Tibial artery (tissue), 4 donors: ENCODE measurements around the gene SPTAN1.
A peak's percentile ranks its signal among the peaks of the same experiment; 100 is the strongest.

Experiments used
- DNase-seq, 2 donors: peaks; one replicate each; pipeline ENCODE4 v3.0.0-alpha.2; 2019
- H3K27ac ChIP-seq, 2 donors: fragments of 200-600 bp; sonication (generic) in 1 of 2; 1 replicate in 1 of 2; 2 replicates in 1 of 2; pipeline ENCODE4 v1.5.1; 2018 to 2019; ENCODE audit warnings: mild to moderate bottlenecking in 1 of 2
- H3K27me3 ChIP-seq, 2 donors: fragments of 200-600 bp; sonication (generic) in 1 of 2; one replicate each; pipeline versions ENCODE4 v1.5.1 to v1.6.0; 2016 to 2019
- H3K36me3 ChIP-seq, 3 donors: fragments of 200-600 bp; sonication (generic) in 2 of 3; one replicate each; pipeline ENCODE4 v1.5.1; 2016 to 2019; ENCODE audit warnings: mild to moderate bottlenecking in 2 of 3
- H3K4me1 ChIP-seq, 4 donors: fragments of 200-600 bp; sonication (generic) in 2 of 4; 1 replicate in 3 of 4; 2 replicates in 1 of 4; pipeline ENCODE4 v1.5.1; 2016 to 2019
- H3K4me3 ChIP-seq, 2 donors: fragments of 200-600 bp; sonication (generic) in 1 of 2; 1 replicate in 1 of 2; 2 replicates in 1 of 2; pipeline ENCODE4 v1.5.1; 2018 to 2019; ENCODE audit warnings: mild to moderate bottlenecking in 2 of 2
- H3K9me3 ChIP-seq, 3 donors: fragments of 200-600 bp; sonication (generic) in 1 of 3; one replicate each; pipeline ENCODE4 v1.5.1; 2016 to 2019
- CTCF ChIP-seq, 2 experiments: fragments of 200-600 bp in 1 of 2; fragments of 450-650 bp in 1 of 2; IDR thresholded peaks; one replicate each; pipeline ENCODE4 v1.5.1; 2017 to 2019; ENCODE audit warnings: antibody characterized with exemption in 2 of 2, mild to moderate bottlenecking in 1 of 2, moderate library complexity in 1 of 2
- intact Hi-C: fragments of 100-400 bp; cut with DNase I; formaldehyde crosslinking; loops from one replicate; pipeline ENCODE4 v1.15.0; 2023; ENCODE audit warnings: low total_unique reads

The SPTAN1 gene

GRCh38 chr9:128636024-128636390 is 83.6 kb downstream of the SPTAN1 start:
- TF ChIP-seq CTCF (IDR thresholded peaks at IDR 0.05), result no peak
- Histone ChIP-seq H3K27me3 (no peaks in the 10 kb centered on the region), H3K36me3 (peaks cover 33 to 55% (median 45%) of the 10 kb centered on the region in 3 donors), H3K4me1 (peaks cover 0 to 43% (median 26%) of the 10 kb centered on the region in 4 donors), H3K9me3 (no peaks in the 10 kb centered on the region), H3K27ac (peak overlapping the region; percentile 72 to 94), H3K4me3 (no peak overlapping the region)
- DNase-seq, result peak in 1 of 2 donors; percentile 78
- intact Hi-C loops, result no loop called here

- Histone ChIP-seq H3K36me3 (peaks cover 25 to 47% (median 36%) of the 10 kb centered on the region in 3 donors), H3K4me1 (peaks cover 0 to 43% (median 26%) of the 10 kb centered on the region in 4 donors), H3K4me3 (no peak overlapping the region), H3K27ac (peak overlapping the region; percentile 72 to 94), H3K27me3 (no peaks in the 10 kb centered on the region), H3K9me3 (no peaks in the 10 kb centered on the region)
- intact Hi-C loops, result no loop called here
- no peak for TF ChIP-seq CTCF (IDR thresholded peaks at IDR 0.05)
- DNase-seq, result no peak
Measured at GRCh38 chr9:128636556-128637530, 84.5 kb downstream of the SPTAN1 start.

GRCh38 chr9:128637656-128638055 is 85.3 kb downstream of the SPTAN1 start:
- TF ChIP-seq CTCF (IDR thresholded peaks at IDR 0.05), result no peak
- DNase-seq, result no peak
- H3K27ac ChIP-seq, result peak overlapping the region; percentile 5 to 94
- no peak overlapping the region for H3K4me3 ChIP-seq
- H3K27me3 ChIP-seq, result no peaks in the 10 kb centered on the region
- peaks cover 0 to 43% (median 26%) of the 10 kb centered on the region in 4 donors for H3K4me1 ChIP-seq
- intact Hi-C loops, result no loop called here
- peaks cover 17 to 39% (median 28%) of the 10 kb centered on the region in 3 donors for H3K36me3 ChIP-seq
- H3K9me3 ChIP-seq, result no peaks in the 10 kb centered on the region

GRCh38 chr9:128638580-128638979 is 86.2 kb downstream of the SPTAN1 start:
- H3K27me3 ChIP-seq, result no peaks in the 10 kb centered on the region
- no peak for TF ChIP-seq CTCF (IDR thresholded peaks at IDR 0.05)
- no peak for DNase-seq
- no peak overlapping the region for H3K4me3 ChIP-seq
- intact Hi-C loops, result no loop called here
- no peaks in the 10 kb centered on the region for H3K9me3 ChIP-seq
- H3K36me3 ChIP-seq, result peaks cover 8 to 30% (median 19%) of the 10 kb centered on the region in 3 donors
- H3K4me1 ChIP-seq, result peaks cover 0 to 42% (median 29%) of the 10 kb centered on the region in 4 donors
- no peak overlapping the region for H3K27ac ChIP-seq

- Histone ChIP-seq H3K4me1 (peaks cover 0 to 25% (median 17%) of the 10 kb centered on the region in 4 donors), H3K4me3 (no peak overlapping the region), H3K9me3 (no peaks in the 10 kb centered on the region), H3K27me3 (no peaks in the 10 kb centered on the region), H3K27ac (no peak overlapping the region), H3K36me3 (peaks cover 0 to 16% (median 9%) of the 10 kb centered on the region in 3 donors)
- intact Hi-C loops, result no loop called here
- no peak for TF ChIP-seq CTCF (IDR thresholded peaks at IDR 0.05)
- DNase-seq, result no peak
Measured at GRCh38 chr9:128640603-128641002, 88.2 kb downstream of the SPTAN1 start.
